Right lung (tissue), 5 donors: Measurements from ENCODE around the gene PSMD14. TPM values are rescaled to one million over a fixed set of nuclear protein-coding genes. Genes with fewer than 3 reads are reported as not detected.
"Not testable (repeated sequence)": the region's sequence is repeated elsewhere in the genome, so short reads cannot be mapped to it uniquely, and the experiment has no call there.

ENCODE experiments used
- DNase-seq, 2 donors: peaks; one replicate each; pipeline ENCODE4 v3.0.0-alpha.2; 2013
- polyA plus RNA-seq, 5 donors: library from polyadenylated mRNA; unstranded; fragments of 120-200 nt; gene quantifications; one replicate each; pipeline versions ENCODE4 v1.2.1 to v1.2.3, GENCODE V29; 2013; ENCODE audit warnings: inconsistent platforms in 1 of 5, low replicate concordance in 1 of 5; ENCODE audit not compliant: insufficient read length in 5 of 5, insufficient read depth in 1 of 5

The PSMD14 gene
- polyA plus RNA-seq, 5 donors = 39.2 to 48.1 (median 42.6) TPM

DNA sequence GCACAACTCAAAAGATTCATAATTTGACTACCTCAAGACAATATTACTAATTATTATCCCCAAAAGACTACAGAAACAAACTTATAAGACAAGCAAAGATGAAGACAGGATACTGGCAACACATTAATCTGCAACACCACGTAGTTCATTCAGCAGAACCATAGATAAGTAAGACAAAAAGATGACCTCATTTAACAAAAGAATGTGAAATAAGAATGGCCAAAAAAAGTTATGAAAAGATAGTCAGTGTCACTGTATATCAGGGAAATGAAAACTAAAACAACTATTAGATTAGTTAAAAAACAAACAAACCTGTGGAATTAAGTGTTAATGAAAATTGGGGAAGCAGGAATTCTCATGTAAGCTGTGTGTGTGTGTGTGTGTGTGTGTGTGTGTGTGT is 19.4 kb downstream of the PSMD14 start:
- DNase-seq = no peak

DNA sequence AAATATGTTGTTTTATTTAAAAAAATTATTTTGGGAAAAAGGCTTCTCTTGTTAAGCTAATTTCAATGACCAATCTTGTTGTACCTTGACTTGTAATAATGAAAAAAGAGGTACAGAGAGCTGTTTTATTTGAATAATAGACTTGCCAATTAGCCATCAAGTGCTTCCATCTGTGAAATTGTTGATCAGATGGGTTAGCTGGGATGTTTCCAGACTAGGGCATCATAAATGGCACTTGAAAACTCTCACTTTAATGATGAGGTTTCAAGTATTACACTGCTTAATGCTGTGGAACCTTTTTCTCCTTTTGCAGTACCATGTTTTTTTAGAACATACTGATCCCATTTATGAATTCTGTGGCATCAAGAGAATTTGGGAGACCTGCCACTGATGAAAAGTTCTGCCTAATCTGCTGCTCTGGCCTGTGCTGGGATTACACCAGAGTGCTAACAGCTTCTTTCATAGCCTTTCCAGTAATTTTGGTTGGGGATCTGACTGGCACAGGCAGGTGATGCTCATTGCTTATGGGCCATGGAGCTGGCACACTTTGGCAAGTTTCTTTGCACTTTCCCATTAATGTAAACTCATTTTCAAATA is 24.2 kb downstream of the PSMD14 start:
- no peak for DNase-seq

DNA sequence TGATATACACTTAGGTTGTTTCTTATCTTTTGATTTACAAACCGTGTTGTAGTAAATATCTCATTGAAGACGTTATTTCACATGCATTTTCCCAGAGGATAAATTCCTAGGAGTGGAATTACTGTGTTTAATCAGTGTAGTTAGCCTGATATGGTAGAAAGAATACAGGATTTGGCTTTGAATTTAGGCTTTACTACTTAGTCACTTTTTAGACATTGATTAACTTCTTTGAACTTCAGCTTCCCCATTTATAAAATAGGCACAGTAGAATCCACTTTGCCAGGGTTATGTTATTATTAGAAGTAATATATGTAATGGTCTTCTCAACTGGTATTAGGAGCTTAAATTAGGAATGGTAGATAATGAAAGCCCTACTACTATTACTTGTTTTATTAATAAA is 27.4 kb downstream of the PSMD14 start:
- DNase-seq = no peak

DNA sequence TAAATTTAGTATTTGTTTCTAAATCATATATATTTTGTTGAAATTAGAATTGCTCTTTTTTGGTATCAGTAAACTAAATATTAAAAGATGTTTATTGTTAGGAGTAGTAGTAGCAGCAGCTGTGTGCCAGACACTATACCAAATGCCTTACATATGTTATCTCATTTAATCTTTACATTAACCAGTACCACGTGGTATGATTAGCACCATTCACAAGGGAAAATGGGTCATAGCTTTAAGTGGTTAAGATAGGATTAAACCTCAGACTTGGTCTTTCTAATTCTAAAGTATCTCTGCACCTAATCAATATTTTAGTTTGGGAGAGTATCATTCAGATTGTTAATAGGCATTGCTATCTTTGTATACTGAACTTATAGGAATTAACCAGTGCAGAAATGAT is 29.0 kb downstream of the PSMD14 start:
- DNase-seq = no peak

DNA sequence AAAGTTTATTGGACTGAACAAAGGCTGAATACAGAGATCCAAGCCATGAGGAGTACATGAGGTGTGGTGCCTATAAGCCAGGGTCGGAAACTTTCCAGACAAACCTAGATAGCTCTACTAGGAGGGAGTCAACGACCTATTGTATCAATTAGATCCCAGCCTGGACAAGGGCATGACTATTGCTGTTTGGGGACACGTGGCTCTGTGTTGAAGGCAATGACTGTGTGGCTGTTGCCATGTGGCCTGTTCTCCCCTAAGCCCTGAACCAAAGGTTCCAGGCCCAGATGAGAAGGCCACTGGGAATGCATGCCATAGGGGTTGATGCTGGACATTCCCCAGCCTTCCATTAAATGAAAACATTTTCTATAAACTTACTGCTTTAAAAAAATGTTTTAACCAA is 31.3 kb downstream of the PSMD14 start:
- not testable (repeated sequence) for DNase-seq

DNA sequence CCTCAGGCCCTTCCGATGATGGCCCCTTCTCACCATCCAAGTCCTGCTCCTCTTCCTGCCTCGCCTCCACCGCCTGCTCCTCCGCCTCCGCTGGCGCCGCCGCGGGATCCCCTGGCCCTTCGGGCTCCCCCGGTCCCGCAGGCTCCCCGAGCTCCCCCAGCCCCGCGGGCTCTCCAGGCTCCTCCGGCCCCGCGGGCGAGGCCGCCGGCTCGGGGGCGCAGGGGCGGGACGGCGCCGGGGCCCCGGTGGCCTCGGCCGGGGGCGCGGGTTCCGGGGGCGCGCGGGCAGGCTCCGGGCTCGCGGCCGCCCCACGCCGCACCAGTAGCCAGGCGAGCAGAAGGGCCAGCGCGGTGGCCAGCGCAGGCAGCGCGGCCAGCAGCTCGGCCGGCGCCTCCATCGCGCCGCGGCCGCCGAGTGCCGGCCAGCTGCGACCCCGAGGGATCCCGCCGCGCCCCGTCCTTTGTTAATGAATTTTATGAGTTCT is 32.7 kb downstream of the PSMD14 start:
- not testable (repeated sequence) for DNase-seq

DNA sequence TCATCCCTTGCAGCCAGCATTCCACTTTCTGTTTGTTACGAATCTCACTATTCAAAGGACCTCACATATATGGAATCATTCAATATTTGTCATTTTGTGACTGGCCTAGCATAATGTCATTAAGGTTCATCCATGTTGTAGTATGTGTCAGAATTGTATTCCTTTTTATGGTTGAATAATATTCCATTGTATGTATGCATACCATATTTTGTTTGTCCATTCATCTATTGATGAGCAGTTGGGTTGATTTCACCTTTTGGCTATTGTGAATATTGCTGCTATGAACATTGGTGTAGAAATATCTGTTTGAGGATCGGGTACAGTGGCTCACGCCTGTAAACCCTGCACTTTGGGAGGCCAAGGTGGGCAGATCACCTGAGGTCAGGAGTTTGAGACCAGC is 35.0 kb downstream of the PSMD14 start:
- no peak for DNase-seq

DNA sequence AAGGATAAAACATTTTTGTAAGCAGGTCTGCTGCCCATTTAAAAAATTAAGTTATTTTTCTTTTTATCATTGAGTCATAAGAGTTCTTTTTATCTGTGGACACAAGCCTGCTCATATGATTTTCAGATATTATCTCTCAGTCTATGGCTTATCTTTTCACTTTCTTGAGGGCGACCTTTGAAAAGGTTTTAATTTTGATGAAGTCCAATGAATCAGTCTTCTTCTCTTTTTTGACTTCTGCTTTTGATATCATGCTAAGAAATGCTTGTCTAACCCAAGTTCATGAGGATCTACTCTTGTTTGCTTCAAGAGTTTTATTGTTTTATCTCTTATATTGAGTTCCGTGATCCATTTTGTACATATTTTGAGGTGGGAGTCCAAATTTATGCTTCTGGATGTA is 36.5 kb downstream of the PSMD14 start:
- no peak for DNase-seq

DNA sequence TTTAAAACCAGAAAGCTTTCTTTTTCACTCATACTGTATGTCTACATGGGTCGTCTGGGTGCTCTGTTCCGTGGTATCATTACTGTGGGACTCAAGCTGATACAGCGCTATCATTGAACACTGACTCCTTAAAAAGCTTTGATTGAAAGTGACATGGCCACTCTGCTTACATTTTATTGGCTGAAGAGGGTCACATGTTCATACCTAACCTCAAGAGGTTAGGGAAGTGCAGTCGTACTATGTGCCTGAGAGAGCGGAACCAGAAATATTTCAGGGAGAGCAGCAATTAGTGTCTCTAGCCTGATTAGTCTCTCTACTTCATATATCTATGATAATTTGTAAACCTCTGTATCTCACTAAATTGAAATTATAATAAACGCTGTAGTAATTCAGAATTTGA is 43.5 kb downstream of the PSMD14 start:
- no peak for DNase-seq

DNA sequence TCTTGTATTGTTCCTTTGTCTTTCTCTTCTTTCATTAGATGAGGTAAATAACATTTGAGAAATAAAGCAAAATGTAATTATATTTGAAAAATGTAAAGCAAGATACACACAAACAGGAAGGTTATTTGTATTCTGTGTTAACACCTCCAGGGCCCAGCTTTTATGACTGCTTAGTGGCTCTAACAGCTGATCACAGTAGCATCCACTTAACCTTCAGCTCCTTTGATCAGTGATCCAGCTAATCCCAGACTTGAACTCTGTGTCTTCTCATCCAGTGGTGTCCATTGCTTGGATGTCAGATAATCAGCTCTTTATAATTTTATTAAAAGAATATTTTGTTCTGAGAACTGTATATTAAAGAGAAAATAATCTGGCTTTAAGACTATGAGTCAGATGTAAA is 44.5 kb downstream of the PSMD14 start:
- DNase-seq = no peak

DNA sequence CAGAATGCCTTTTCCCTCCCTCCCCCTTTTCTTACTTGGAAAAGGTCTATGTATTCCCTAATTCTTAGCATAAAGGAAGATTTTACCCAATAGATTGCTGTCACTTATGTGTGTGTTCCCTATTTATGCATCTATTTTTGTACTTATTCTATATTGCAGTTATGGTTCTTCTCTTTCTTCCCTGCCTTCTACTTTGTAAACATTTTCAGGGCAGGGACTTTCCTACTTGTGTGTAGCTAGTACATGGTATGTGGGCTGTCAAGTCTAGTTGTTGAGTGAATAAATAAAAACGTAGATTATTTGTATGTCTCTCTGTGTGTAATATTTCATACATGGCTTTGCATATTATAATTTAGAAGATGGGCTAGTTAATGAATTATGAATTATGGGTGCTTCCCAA is 45.3 kb downstream of the PSMD14 start:
- DNase-seq = no peak

DNA sequence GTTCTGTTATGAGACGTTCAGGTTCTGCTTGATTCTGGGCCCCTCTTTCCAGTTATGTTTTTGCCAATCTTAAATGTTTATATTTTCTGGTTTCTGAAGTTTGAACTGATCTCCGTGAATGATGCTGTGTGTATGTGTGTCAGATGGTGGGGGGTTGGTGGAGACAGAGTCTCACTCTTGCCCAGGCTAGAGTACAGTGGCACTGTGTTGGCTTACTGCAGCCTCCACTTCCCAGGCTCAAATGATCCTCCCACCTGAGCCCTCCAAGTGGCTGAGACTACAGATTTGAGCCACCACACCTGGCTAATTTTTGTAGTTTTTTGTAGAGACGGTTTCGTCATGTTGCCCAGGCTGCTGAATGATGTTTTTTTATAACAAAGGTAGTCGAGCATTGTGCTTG is 45.9 kb downstream of the PSMD14 start:
- DNase-seq = no peak

DNA sequence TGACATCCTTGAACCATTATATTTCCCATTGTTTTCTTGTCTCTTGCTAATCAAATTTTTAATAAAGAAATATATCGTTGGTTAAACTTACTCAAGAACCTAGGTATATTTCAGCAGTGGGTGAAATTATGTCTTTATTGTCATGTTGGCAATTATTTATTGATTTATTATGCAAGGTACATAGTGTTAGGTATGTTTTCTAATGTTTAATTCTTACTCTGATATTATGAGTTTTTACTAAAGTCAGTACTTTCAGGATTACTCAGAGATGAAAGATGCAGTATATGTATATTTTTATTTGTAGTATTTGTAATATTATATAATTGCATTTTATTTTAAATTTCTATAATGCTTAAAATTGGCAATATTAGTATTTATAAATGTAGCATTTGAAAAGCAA is 46.9 kb downstream of the PSMD14 start:
- no peak for DNase-seq

DNA sequence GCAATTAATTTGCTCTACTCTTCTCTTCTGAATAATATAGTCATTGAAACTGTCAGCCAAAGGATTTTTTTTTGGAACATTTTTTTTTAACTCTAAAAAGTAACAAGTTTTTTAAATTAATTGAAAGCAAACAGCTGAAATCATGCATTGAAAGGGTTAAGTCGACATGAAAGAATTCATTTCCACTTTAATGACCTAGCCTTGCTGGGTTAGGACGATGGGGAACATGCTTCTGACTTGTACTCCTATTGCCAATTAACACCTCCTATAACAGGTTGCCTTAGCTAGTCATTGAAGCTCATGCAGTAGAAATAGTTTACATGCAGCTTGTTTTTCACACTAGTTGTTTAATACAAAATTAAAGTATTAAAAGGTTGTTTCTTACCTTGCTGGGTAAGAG is 47.8 kb downstream of the PSMD14 start:
- DNase-seq = no peak

DNA sequence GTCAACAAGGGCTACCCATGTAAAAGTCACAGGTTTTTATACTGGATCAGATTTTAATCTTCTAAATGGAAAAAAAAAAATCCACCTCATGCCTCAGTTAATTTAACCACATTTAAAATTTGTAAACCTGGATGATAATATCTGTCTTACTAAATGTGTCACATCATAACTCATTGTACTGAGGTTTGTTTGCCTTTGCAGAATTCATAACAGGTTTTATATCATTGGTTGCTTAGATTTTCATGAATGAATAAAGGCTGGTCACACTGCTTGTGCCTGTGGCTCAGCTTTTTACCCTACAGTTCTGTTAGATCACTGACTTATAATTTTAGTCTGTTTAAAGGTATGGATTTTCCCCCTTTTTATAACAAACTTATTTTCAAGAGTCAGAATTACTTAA is 48.9 kb downstream of the PSMD14 start:
- DNase-seq = no peak

DNA sequence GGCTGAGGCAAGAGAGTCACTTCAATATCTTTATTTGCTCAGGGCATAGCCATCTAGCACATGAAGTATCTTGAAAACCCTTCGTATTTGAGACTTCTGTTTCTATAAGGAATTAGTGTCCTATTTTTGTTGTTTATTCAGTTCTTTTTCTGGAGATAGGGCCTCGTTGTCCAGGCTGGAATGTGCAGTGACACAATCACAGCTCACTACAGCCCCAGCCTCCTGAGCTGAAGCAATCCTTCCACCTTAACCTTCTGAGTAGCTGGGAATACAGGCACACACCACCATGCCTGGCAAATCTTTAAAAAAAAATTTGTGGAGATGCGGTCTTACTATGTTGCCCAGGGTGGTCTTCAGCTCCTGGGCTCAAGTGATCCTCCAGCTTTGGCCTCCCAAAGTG is 50.6 kb downstream of the PSMD14 start:
- no peak for DNase-seq

DNA sequence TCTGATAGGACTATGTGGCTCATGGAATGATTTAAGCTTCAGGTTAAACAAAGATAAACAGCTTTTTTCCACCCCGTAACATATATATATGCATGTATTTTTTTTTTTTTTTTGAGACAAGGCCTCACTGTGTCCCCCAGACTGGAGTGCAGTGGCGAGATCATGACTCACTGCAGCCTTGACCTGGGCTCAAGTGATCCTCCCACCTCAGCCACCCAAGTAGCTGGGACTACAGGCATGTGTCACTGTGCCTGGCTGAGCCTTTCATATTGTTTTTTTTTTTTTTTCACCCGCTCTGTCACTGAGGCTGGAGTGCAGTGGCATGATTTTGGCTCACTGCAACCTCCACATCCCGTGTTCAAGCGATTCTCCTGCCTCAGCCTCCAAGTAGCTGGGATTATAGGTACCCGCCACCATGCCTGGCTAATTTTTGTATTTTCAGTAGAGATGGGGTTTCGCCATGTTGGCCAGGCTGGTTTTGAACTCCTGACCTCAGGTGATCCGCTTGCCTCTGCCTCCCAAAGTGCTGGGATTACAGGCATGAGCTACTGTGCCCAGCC is 52.0 kb downstream of the PSMD14 start:
- not testable (repeated sequence) for DNase-seq

DNA sequence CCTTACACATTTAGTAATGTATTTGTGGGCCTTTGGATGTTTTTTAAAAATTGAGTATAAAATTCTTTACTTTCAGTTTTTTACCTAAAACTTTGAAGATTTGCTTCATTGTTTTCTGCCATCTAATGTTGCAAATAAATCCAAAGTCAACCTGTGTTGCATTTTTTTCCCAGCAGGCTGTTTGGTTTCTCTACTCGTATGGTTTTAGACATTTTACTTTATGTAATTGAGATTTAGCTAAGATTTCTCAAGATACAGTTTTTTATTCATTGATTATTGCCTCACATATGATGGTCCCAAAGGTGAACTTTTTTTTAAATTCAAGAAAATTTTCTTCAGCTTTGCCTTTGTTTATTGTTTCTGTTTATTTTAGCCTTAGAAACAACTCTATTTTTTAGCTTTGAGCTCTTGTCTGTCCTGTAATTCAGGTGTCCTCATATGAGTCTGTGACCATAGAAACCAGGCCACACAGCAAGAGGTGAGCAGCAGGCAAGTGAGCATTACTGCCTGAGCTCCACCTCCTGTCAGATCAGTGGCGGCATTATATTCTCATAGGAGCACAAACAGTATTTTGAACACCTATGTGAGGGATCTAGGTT is 54.4 kb downstream of the PSMD14 start:
- no peak for DNase-seq

DNA sequence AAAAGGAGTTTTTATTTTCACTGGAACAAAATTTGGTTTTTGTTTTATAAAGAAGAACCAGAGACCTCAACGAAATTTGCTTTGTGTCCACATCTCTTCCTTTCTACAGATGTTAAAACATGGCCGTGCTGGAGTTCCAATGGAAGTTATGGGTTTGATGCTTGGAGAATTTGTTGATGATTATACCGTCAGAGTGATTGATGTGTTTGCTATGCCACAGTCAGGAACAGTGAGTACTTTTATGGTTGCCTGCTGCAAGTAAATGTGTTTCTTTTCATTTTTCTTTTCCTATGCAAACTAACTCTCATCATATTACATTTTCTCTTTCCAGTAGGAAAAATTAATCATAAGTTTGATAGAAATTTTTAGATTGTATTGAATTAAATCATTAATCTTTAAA is 59.5 kb downstream of the PSMD14 start:
- no peak for DNase-seq

DNA sequence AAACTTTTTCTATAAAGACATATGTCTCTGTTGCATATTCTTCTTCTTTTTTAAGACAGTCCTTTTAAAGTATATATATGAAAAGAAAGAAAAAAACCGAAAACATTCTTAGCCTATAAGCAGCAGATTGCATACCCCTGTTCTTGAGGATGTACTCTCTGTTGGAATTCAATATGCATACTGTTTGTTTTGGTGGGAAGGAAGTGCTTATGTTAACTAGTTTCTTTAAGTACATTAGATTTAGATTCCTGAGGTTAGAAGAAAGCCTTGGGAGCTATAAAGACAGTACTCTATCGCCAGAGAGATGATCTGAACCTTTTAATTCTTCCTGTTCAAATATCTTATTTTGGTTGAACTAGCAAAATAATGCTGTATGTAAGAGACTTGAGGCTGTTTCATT is 61.1 kb downstream of the PSMD14 start:
- DNase-seq = no peak

DNA sequence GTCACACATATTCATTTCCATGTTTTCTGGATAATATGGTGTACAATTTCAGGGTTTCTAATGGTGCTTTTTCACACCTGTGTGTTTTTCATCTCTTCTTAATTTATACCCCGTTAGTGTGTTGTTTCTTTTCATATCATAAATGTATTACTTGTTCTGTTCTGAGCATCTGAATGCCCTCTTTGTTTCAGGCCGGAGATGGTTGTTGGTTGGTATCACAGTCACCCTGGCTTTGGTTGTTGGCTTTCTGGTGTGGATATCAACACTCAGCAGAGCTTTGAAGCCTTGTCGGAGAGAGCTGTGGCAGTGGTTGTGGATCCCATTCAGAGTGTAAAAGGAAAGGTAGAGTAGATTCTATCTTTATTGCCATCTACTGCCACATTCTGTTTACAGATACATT is 62.8 kb downstream of the PSMD14 start:
- no peak for DNase-seq

DNA sequence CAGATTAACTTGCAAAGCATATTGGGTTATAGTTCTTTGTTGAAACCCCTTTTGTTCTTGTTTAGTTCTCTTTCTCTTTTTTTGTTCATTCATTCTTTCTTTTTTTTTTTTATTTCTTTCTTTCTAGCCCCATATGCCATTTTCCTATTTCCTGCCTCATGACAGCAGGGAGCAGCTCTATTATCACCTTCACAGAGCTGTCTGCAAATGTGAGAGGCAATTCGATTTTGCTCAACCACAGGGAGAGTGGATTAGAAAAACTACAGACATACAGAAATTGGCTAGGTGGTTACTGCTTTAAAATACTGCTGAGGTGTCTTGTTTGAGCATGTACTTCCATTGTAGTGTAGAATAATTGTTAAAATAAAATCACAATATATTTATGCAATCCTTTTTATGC is 63.6 kb downstream of the PSMD14 start:
- no peak for DNase-seq

DNA sequence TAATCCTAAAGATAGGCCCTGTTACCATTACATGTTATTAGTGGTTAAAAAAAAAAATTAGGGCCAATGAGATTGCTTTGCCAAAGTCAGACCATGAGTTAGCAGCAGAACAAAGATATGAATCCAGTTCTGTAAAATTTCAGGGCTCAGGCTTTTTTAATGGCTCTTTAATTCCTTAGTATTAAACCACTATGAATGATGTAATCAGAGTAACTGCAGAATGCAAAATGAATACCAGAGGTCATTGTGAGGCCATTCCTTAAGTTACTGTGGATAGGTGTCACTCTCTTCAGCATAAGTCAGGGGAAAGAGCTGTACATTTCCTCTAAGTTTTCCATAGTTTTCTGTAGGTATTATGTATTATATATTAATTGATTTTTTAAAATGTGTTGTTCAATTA is 65.7 kb downstream of the PSMD14 start:
- DNase-seq = no peak

DNA sequence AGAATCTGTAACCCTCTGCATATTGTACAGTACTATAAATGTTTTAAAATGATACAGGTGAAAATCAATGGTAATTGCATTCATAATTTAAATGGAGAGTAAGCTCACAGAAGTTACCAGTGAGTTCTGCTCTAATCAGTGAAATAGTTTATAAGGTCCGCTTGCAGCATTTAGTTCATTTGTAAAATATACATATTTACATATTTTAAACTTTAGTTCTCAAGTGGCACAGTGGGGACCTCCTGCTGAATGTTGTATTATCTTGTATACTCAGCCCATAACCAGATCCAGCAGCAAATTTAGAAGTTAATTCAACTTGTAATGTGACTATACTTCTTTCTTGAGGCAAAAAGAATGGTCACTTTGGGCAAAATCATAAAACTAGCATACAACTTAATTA is 66.2 kb downstream of the PSMD14 start:
- no peak for DNase-seq
